CD4-positive, alpha-beta T cell treated with Interleukin-6 at 100 ng/mL for 8 hours (primary cell): ENCODE data around the gene UFD1.

ENCODE experiments used
- DNase-seq: peaks from one replicate; pipeline ENCODE4 v3.0.0-alpha.2; 2020; ENCODE audit warnings: mixed read lengths, low spot score

The UFD1 gene

DNA sequence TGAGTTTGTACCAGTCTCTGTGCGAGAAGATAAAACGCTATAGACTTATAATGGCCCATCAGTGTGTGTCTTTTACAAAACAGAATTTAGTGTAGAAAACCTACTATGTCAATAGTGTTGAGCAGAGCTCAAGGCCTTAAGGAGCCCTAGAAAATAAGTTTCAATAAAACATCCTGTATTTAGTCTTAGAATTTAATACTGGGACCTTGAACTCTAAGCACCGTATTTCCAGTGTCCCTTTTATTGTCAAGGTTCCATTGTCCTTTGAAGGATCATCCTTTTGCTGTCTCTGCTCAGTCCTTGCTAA lies 17.3 kb upstream of the UFD1 start:
- no peak for DNase-seq

DNA sequence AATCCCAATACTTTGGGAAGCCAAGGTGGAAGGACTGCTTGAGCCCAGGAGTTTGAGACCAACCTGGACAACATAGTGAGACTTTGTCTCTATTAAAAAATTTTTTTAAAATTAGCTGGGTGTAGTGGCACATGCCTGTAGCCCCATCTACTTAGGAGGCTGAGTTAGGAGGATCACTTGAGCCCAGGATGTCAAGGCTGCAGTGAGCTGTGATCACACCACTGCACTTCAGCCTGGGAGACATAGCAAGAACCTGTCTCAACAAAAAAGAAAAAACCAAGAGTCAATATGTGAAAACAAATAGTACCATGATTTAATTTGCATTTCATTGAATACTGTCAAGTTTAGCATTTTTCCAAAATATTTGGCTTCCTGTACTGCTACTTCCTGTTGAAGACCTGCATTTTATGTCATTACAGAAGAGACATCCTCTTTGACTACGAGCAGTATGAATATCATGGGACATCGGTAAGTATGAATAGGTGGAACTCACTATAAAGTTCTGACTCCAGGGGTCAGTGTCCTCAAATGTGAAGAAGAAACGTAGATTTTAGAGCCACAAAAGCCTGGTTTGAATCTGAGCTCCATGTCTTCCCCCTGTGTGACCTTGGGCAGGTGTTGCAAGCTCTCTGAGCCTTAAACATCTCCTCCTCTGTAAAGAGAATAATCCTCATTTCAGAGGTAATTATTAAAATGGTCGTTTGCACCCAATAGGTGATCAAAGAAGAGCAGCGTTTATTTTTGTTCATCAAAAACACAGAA lies 16.8 kb upstream of the UFD1 start:
- peak; percentile 30 for DNase-seq

DNA sequence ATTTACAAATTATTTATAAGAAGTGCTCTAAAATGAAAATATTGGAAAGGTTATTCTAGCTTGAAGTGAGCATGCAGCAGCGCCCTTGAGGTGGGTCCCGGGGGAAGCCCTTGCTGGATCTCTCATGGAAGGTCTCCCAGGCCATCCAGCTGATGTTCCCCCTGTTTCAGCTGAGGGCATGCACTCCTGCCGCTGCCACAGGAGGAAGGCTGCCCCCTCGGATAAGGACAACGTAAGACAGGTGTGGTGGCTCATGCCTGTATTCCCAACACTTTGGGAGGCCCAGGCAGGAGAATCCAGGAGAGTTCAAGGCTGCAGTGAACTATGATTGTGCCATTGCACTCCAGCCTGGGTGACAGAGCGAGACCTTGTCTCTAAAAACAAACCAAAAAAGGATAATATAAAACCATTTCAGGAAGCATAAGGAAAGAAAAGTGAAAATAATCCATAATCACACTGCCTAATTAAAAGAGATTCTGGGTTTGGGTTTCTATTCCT lies 15.7 kb upstream of the UFD1 start:
- no peak for DNase-seq

- no peak for DNase-seq
These were observed 15.1 kb upstream of the UFD1 start for GRCh38 chr22:19494001-19494560.

DNA sequence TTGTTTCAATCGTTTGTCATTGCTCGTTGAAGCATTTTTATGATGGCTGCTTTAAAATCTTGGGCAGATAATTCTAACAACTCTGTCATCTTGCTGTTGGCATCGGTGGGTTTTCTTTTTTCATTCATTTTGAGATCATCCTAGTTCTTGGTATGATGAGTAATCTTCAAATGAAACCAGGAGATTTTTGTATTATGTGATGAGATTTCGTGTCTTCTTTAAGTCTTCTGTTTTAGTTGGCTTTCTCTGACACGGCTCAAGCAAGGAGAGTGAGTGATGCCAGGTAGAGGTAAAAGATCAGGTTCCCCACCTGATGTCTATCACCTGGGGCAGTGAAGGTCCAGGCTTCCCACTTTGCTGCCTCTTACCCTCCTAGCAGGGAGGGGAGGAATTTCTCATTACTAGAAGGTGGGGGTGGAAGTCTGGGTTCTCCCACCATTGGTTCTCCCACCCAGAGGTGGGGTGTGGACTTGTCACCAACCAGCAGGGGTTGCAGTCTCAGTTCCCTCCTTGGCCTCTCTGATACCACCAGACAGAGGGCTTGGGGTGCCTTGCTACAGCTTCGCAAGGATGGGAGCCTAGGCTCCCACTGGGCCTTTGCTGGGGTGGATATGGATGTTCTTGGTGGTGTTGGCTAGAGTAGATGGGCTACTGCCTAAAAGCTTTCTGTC lies 13.6 kb upstream of the UFD1 start:
- no peak for DNase-seq

DNA sequence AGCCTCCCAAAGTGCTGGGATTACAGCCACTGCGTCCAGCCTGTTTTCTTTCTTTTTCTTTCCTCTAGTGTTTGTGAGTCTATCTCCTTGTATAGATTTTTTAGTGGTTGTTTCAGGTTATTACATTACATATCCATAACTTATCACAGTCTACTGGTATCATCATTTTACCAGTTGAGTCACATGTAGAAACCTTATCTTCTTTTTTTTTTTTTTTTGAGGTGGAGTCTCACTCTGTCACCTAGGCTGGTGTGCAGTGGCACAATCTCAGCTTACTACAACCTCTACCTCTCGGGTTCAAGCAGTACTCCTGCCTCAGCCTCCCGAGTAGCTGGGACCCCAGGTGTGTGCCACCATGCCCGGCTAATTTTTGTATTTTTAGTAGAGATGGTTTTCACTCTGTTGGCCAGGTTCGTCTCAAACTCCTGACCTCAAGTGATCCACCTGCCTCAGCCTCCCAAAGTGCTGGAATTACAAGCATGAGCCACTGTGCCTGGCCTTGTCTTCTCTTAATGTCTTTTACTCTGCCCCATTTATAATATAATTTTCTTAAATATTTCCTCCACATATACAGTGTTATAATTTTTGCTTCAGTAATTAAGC lies 11.7 kb upstream of the UFD1 start:
- no peak for DNase-seq

DNA sequence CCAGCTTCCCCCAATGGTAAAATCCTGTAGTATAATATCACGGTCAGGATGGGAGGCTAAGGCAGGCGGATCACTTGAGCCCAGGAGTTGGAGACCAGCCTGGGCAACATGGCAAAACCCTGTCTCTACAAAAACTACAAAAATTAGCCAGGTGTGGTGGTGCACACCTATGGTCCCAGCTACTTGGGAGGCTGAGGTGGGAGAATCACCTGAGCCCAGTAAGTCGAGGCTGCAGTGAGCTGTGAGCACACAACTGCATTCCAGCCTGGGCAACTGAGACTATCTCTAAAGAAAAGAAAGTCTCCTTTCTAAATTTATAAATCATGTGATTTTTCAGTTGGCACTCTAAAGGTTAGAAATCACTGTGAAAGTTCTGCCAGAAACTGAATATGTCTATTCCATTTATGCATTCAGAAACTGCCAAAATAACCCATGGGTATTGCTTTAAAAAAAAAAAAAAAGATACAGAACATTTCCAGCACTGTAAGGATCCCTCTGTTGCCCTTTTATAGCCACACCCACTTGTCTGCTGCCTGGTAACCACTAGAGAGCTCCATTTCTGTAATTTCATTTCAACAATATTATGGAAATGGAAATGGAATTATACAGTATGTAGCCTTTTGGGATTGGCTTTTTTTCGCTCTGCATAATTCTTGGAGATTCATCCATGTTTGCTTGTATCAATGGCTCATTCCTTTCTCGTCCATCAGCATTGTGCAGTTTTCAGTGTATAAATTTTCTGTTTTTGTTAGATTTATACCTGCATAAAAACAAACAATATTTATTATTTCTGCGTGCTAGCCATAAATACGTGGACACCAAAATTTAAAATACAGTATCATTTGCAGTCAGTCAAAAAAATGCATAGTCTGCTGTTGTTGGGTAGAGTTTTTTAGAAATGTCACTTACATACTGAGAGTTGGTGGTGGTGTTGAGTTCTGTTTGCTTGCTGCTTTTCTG lies 10.2 kb upstream of the UFD1 start:
- no peak for DNase-seq

DNA sequence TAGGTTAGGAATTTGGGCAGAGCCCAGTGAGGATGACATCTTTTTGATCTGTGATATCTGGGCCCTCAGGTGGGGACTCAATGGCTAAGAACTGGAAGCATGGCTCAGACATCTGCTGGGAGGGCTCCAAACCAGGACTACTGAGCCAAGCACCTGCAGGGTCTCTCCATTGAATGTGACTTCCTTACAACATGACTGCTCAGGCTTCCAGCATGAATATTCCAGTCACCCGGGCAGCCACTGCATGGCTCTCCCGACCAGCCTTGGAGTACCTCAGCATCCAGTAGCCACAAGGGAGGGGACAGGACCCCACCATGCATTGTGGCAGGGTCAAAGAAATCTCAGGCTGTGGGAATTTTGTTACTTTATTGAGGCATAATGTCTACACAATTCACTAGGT lies 9.3 kb upstream of the UFD1 start:
- no peak for DNase-seq

DNA sequence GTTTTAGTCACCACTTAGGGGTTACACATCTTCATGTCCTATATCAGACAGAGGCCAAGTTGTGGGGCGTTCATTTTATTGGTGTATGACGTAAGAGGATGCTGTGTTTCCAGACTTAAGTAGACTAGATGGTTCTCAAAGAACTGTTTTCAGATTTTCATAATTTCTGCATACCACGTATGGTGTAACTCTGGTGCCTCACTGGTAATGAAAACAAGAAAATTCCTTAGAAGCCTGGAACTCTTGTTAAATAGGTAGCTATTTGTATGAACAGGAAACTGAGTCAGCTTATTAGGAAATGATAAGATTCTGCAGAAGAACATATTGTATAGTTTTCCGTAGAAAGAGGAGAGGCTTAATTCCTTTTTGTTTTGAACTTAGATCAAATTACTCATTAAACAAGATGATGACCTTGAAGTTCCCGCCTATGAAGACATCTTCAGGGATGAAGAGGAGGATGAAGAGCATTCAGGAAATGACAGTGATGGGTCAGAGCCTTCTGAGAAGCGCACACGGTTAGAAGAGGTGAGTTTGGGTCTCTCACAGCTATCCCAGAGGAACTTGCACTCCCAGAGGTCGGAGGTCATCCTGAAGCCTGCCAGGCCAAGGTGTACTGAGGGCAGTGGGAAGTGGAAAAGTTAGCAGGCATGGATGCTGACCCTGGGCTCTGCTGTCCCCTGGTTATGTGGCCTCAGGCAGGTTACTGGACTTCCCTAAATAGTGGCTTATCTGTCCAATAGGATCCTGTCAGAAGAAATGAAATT lies 4.7 kb upstream of the UFD1 start:
- DNase-seq = no peak

DNA sequence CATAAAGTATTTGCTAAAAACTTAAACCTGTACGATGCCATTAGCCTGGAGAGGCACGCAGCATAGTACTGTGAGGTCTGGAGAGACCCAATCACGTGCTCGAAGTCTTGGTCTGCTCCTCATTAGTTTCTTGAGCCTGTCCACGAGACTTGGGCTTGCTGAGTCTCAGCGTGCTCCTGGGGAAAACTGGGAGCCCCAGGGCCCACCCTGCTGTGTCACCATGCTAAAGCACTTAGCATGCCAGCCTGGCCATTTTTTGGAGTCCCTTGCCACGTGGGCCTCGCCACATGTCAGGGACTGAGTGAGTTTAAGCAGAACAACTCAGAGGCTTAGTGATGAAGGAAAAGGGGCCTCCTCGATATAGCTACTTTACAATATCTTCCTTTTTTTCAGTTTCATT lies 3.3 kb upstream of the UFD1 start:
- no peak for DNase-seq

GRCh38 chr22:19480789-19481188 lies 1.8 kb upstream of the UFD1 start:
- no peak for DNase-seq

- no peak for DNase-seq
These were observed 1.2 kb upstream of the UFD1 start for GRCh38 chr22:19480173-19480568.

GRCh38 chr22:19479355-19480172 lies 571 bp upstream of the UFD1 start, which contains the start of gene CDC45:
Gene CDC45 (plus strand): TSS chr22:19479920. CDS start chr22:19479969, 49 bp downstream.
- peak; percentile 95 for DNase-seq

- DNase-seq = no peak
These were observed 720 bp downstream of the UFD1 start for GRCh38 chr22:19478045-19478900.

GRCh38 chr22:19477321-19478044 lies 1.5 kb downstream of the UFD1 start:
- DNase-seq = no peak

- no peak for DNase-seq
These were observed 3.0 kb downstream of the UFD1 start for GRCh38 chr22:19476023-19476422.

GRCh38 chr22:19473578-19473977 lies 5.4 kb downstream of the UFD1 start:
- DNase-seq = no peak

GRCh38 chr22:19472233-19472632 lies 6.8 kb downstream of the UFD1 start:
- no peak for DNase-seq
